HG03045 (cell line): ENCODE measurements around the gene AMPD2.
A peak's percentile ranks its signal among the peaks of the same experiment; 100 is the strongest.

Source experiments
- ATAC-seq: cut with Tn5 transposase; IDR thresholded peaks from one replicate; pipeline ENCODE4 v1.9.1; 2021; ENCODE audit warnings: mild to moderate bottlenecking, moderate library complexity; ENCODE audit not compliant: unreplicated experiment

Gene AMPD2

DNA sequence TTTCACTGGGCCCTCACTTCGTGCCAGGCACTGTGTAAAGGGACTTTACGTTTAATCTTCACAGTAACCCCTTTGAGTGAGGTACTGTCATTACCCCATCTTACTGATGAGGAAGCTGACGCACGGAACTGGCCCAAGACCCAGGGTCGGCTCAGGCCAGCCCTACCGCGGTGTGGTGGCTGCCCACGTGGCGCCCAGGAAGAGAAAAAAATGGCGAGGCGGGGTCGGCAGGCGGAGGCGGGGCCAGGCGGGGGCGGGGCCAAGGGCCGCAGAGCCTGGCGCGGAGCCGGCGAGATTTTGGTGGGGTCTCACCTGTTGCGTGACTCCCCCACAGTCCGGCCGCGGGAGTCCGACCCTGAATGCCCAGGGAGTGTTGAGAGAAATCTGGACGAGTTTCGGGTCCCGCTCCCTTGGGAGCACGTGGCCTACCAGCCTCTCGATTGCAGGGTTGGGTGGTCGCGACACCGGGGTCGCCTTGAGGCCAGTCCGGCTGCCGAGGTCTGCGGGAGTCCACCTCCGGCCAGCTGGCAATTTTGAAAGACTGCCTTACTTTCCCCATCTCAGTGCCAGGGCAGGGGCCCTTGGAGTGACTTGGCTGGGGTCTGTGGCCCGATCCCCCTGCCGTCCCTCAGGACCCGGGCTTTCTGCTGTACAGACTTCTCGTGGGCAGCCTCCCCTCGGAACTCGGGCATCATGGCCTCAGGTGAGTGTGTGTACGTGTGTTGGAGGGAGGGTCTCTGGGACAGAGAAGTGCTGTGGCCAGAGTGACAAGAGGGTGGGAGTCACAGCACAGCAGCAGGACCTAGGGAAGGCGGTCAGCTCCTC, at the start of gene AMPD2, which contains the start of gene GNAT2:
Gene AMPD2, plus strand, starts transcription at position 262 of the 825 bp plus-strand sequence. CDS start 1,339 bp downstream, outside the sequence.
Gene GNAT2, minus strand, starts transcription at position 41 of the 825 bp plus-strand sequence. CDS start 6,746 bp downstream, outside the sequence.
- ATAC-seq: peak; percentile 54

- no peak for ATAC-seq
These were observed 49.2 kb upstream of the AMPD2 start for GRCh38 chr1:109570414-109570813.

DNA sequence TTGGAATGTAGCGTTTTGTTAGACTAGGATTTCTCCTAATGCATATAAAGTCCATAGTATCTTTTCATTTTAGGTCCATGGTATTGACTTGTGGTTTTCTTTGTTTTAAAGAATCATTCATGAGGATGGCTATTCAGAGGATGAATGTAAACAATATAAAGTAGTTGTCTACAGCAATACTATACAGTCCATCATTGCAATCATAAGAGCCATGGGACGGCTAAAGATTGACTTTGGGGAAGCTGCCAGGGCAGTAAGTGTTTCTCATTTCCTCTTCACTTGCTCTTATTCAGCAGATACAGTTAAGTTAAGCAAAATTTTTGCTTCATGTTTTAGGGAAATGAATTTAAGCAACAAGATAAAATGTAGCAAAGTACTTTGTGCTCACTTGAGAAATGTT, 45.9 kb upstream of the AMPD2 start:
- no peak for ATAC-seq

DNA sequence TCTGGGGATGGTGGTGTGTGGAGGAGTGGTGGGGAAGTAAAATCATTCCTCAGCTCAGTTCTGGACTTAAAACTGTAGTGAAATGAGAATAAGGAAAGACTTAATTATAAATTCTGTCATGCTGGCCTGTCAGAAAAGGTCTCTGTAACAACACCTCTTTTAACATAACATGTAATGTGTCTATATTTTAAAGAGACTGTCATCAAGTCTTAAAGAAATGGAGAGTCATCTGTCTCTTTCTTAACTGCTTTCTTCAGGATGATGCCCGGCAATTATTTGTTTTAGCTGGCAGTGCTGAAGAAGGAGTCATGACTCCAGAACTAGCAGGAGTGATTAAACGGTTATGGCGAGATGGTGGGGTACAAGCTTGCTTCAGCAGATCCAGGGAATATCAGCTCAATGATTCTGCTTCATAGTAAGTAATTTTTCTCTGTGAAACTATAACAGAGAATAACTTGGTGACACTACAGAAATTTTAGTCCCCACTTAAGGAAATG, 40.6 kb upstream of the AMPD2 start:
- ATAC-seq: no peak

DNA sequence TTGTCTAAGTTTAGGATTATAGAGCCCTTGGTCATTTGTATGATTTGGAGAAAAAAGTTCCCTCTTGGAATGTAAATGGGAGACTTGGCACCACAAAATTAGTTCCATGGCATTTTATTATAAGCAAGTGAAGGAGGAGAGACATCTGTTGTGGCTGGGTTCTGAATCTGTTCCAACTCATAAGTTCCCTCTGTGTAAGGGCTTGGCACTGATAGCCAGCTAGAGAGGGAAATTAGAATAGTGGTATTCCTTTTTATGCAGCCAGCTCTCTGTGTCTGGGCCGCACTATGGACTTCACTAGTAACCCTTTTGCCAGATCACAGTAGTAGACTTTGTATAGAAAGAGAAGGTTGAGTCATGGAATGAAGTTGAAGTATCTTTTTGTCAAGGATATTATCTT, 40.1 kb upstream of the AMPD2 start:
- ATAC-seq: no peak

DNA sequence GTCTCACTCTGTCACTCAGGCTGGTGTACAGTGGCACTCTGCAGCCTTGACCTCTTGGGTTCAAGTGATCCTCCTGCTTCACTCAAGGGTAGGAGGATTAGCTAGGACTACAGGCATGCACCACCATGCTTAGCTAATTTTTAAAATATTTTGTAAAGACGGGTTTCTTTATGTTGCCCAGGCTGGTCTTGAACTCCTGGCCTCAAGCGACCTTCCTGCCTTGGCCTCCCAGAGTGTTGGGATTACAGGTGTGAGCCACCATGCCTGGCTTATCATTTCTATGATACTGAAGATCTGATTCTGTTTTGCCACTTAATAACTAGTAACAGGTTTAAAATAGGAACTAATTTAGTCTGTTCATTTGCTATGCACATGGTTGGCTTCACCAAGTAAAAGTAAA, 37.6 kb upstream of the AMPD2 start:
- ATAC-seq: no peak

DNA sequence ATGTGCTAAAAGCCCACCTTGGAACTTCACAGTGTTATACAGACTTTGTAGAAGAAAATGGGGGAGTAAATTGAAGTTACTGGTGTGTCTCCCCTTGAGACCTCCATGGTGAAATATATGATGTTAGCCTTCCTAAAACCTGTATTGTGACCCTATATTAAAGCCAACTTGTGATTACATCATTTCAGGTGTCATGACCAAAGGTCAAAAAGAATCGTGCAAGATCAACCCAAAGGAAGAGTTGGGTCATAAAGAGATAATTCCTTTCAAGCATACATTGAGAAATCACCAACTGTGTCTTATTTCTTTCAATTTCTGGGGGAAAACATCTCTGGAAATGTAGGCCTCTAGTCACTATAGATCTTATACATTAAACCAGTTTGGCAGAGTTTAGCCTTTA, 34.9 kb upstream of the AMPD2 start:
- ATAC-seq: no peak

GRCh38 chr1:109586055-109586454, 33.6 kb upstream of the AMPD2 start:
- ATAC-seq: no peak

- ATAC-seq: no peak
These were observed 30.5 kb upstream of the AMPD2 start for GRCh38 chr1:109589177-109589576.

DNA sequence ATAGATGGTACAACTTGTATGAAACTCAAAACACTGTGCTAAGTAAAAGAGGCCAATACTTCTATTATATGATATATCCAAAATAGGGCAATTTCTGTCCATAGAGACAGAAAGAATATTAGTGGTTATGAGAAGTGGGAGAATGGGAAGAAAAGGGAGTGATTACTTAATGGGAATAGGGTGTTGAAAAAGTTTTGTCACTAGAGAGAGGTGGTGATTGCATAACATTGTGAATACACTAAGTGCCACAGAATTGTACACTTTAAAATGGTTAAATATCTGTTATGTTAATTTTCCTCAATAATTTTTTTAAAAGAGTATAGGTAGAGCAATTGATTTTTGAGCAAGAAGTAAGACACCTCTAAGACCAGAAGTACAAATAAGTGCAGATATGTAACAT, 30.0 kb upstream of the AMPD2 start:
- ATAC-seq: no peak

DNA sequence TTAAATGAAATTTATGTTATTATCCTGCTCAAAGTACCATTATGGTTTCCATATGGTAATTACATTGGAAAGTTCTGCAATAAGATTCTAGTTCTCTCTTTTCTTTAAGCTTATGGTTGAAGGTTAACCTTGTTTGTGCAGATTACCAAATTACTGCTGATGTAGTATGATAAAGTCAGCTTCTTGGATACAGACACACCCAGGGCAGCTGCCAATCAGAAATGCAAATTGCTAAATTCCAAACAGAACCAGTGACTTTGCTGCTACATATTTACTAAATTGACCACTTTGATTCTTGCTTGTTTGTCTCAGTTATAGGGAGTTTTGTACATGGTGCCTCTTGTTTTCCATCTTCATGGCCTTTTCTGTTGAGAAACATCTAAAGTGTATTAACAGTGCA, 26.7 kb upstream of the AMPD2 start:
- no peak for ATAC-seq

- no peak for ATAC-seq
These were observed 24.1 kb upstream of the AMPD2 start for GRCh38 chr1:109595531-109595930.

DNA sequence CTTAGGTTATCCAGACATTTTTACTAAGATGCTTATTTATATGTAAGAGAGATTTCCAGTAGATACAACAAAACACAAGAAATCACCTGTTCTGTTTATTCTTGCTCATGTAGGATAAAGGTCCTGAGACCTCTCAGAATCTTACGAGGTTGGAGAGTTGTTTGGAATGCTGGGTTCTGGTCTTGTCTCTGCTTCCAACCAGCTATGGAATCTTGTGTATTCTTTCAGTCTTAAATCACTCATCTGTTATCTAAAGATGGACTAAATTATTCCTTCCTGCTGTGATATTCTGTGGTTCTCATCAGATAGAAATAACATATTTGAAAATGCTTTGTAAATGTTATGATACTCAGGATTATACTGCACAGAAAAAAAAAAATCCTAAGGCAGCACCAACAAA, 21.5 kb upstream of the AMPD2 start:
- ATAC-seq: no peak

DNA sequence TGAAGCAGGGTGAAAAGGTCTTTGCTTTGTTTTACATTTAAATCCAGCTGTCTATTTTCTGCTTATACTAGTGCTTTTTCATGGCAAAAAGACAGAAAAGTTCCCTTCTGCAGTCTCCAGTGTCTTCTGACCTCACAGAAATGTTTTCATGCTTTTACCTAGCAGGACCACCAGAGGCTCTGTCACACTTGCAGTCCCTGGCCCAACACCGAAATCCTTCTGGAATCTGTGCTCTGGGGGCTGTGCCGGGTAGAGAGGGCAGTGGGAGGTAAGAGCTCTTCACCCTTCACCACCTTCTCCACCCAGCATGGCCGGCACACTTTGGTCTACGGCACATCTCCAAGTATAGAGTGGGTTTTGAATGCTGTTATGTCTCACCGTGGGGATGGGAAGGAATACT, 21.0 kb upstream of the AMPD2 start:
- ATAC-seq: no peak

GRCh38 chr1:109603229-109603628, 16.4 kb upstream of the AMPD2 start:
- ATAC-seq: no peak

DNA sequence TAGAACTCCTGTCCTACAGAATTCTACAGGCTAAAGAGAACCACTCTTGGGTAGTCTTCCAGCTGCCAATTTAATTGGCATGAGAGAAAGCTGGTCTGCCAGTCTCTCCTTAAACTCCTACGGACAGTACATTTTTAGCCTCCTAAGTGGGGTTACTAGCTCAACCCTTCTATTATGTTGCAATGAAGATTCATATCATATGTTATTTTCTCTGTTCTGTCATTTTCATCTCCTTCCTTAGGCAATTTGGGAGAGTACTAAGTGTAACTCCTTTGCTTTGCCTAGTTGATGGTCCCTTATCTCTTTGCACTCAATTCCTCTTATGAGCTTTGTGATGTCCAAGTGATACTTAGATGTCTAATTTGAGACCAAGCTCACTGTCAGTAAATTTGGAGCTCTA, 14.3 kb upstream of the AMPD2 start:
- ATAC-seq: no peak

DNA sequence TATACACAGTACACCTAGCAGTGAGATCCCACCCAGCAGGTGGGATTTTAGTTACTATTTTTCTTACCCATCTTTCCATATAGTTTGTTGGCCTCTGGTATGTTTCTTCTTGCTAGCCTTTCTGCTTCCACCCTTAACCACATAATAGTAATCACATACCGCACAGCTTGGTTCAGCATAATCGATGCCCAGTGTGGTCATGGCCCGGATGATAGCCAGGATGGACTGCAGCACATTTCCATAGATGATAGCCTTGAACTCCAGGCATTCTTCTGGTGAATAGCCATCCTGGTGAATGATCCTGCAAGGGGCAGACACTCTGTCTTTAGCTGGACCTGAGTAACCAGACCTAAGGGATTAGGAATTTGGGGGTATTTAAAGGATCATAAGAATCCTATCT, 9.8 kb upstream of the AMPD2 start:
- no peak for ATAC-seq

DNA sequence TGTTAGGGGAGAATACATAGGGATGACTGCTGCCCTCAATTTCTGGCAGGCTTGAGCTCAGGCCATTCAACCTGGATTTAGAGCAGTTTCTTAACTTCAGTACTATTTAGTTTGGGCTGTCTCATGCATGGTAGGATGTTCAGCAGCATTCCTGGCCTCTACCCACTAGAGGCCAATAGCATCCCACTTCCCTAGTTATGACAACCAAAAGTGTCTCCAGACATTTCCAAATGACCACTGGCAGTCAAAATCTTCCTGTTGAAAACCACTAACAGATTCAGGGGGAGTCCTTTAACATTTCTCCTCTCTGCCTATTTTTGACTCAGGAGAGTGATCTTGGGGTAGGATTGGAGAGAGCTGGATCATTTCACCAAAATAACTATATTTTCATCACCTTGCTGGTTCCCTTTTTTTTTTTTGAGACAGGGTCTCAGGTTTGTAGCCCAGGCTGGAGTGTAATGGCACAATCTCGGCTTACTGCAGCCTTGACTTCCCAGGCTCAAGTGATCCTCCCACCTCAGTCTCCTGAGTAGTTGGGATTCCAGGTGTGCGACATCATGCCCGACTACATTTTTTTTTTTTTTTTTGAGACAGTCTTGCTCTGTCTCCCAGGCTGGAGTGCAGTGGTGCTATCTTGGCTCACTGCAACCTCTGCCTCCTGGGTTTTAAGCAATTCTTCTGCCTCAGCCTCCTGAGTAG, 8.9 kb upstream of the AMPD2 start:
- no peak for ATAC-seq

GRCh38 chr1:109611308-109611990, 8.2 kb upstream of the AMPD2 start:
- no peak for ATAC-seq

GRCh38 chr1:109613361-109614147, 6.1 kb upstream of the AMPD2 start:
- no peak for ATAC-seq

- ATAC-seq: no peak
These were observed 3.8 kb upstream of the AMPD2 start for GRCh38 chr1:109615879-109616278.
